ENCODE data around the gene FBXW11. TPM values are rescaled to one million over a fixed set of nuclear protein-coding genes. Genes with fewer than 3 reads are reported as not detected.

FBXW11 gene
- total RNA-seq, 1 donor from 2014 or later: 64.7 TPM

- FAIRE-seq: no peak
These were observed 42.2 kb upstream of the FBXW11 start for GRCh38 chr5:172048539-172049101.

GRCh38 chr5:172048170-172048422 is 41.7 kb upstream of the FBXW11 start:
- no peak for DNase-seq (ENCODE audit: low read depth)
- FAIRE-seq: no peak
- no peak overlapping the region for H3K4me3 Mint-ChIP-seq (ENCODE audit: unreplicated experiment)

More at GRCh38 chr5:172048539-172049101, 42.2 kb upstream of the FBXW11 start:
- Histone ChIP-seq H2AFZ (ENCODE audit: low read depth, low read length) (no peak overlapping the region), H3K4me1 (ENCODE audit: insufficient read depth, low read length) (peaks cover 20% of the 10 kb centered on the region), H3K4me3 (ENCODE audit: insufficient read depth, low read depth, low read length) (no peak overlapping the region), H3K9ac (ENCODE audit: low read length) (no peak overlapping the region), H3K36me3 (ENCODE audit: insufficient read depth, low read length) (peaks cover 5% of the 10 kb centered on the region), H3K27ac (ENCODE audit: low read depth, low read length) (no peak overlapping the region), H3K27me3 (ENCODE audit: insufficient read depth, low read length) (no peaks in the 10 kb centered on the region), H3K9me3 (ENCODE audit: insufficient read depth, low read depth, low read length) (no peaks in the 10 kb centered on the region), H3K4me2 (ENCODE audit: low read length) (peak overlapping the region; percentile 28), H3K79me2 (ENCODE audit: insufficient read depth, low read length) (no peaks in the 10 kb centered on the region), H4K20me1 (ENCODE audit: insufficient read depth, low read length) (peaks cover 30% of the 10 kb centered on the region)
- Mint-ChIP-seq H3K4me3 (ENCODE audit: unreplicated experiment) (peak overlapping the region; percentile 60), H3K36me3 (ENCODE audit: low read depth, unreplicated experiment) (peaks cover 42% of the 10 kb centered on the region), H3K27me3 (ENCODE audit: low read depth, unreplicated experiment) (no peaks in the 10 kb centered on the region), H3K9me3 (ENCODE audit: unreplicated experiment) (no peaks in the 10 kb centered on the region), H3K27ac (ENCODE audit: unreplicated experiment) (peak overlapping the region; percentile 80), H3K4me1 (ENCODE audit: low read depth, unreplicated experiment) (peaks cover 11% of the 10 kb centered on the region)
- TF ChIP-seq EZH2 (IDR thresholded peaks at IDR 0.05; ENCODE audit: insufficient read depth, low read length) (no peak), CTCF (IDR thresholded peaks at IDR 0.05; ENCODE audit: insufficient read depth, low read depth, low read length) (no peak)
- peak; percentile 29 for DNase-seq (ENCODE audit: low read depth)

More at GRCh38 chr5:172048170-172048422, 41.7 kb upstream of the FBXW11 start:
- peaks cover 5% of the 10 kb centered on the region for H3K36me3 ChIP-seq (ENCODE audit: insufficient read depth, low read length)
- H3K36me3 Mint-ChIP-seq (ENCODE audit: low read depth, unreplicated experiment): peaks cover 42% of the 10 kb centered on the region
- no peak overlapping the region for H3K27ac ChIP-seq (ENCODE audit: low read depth, low read length)
- H3K27ac Mint-ChIP-seq (ENCODE audit: unreplicated experiment): no peak overlapping the region
- TF ChIP-seq CTCF (IDR thresholded peaks at IDR 0.05; ENCODE audit: insufficient read depth, low read depth, low read length): no peak
- TF ChIP-seq EZH2 (IDR thresholded peaks at IDR 0.05; ENCODE audit: insufficient read depth, low read length): no peak
- no peaks in the 10 kb centered on the region for H3K27me3 Mint-ChIP-seq (ENCODE audit: low read depth, unreplicated experiment)
- H3K9me3 Mint-ChIP-seq (ENCODE audit: unreplicated experiment): no peaks in the 10 kb centered on the region
- H4K20me1 ChIP-seq (ENCODE audit: insufficient read depth, low read length): peaks cover 30% of the 10 kb centered on the region
- H3K79me2 ChIP-seq (ENCODE audit: insufficient read depth, low read length): no peaks in the 10 kb centered on the region
- peaks cover 11% of the 10 kb centered on the region for H3K4me1 Mint-ChIP-seq (ENCODE audit: low read depth, unreplicated experiment)
- no peaks in the 10 kb centered on the region for H3K9me3 ChIP-seq (ENCODE audit: insufficient read depth, low read depth, low read length)
- no peak overlapping the region for H3K9ac ChIP-seq (ENCODE audit: low read length)
- no peaks in the 10 kb centered on the region for H3K27me3 ChIP-seq (ENCODE audit: insufficient read depth, low read length)
- H2AFZ ChIP-seq (ENCODE audit: low read depth, low read length): no peak overlapping the region
- peaks cover 20% of the 10 kb centered on the region for H3K4me1 ChIP-seq (ENCODE audit: insufficient read depth, low read length)
- H3K4me2 ChIP-seq (ENCODE audit: low read length): peak overlapping the region; percentile 28
- no peak overlapping the region for H3K4me3 ChIP-seq (ENCODE audit: insufficient read depth, low read depth, low read length)

Data from astrocyte (in vitro differentiated cells and primary cell).